Astrocyte of the cerebellum (primary cell): Measurements from ENCODE around the gene WDR72.

Experiments used
- DNase-seq: peaks from one replicate; pipeline ENCODE4 v3.0.0-alpha.2; 2011; ENCODE audit warnings: low read depth
- H3K4me3 ChIP-seq: 2 replicates; pipeline ENCODE4 v1.5.1; 2011; ENCODE audit warnings: mild to moderate bottlenecking, low read depth, low read length, moderate library complexity
- CTCF ChIP-seq: IDR thresholded peaks from 2 replicates; pipeline ENCODE4 v1.5.1; 2012; ENCODE audit warnings: low read length, low read depth, moderate library complexity, mild to moderate bottlenecking; ENCODE audit errors: missing control alignments
- in situ Hi-C: cut with HindIII; loops from 2 replicates; pipeline ENCODE4 v1.10.0; 2017; ENCODE audit warnings: low sequenced_read_pairs

WDR72 gene

DNA sequence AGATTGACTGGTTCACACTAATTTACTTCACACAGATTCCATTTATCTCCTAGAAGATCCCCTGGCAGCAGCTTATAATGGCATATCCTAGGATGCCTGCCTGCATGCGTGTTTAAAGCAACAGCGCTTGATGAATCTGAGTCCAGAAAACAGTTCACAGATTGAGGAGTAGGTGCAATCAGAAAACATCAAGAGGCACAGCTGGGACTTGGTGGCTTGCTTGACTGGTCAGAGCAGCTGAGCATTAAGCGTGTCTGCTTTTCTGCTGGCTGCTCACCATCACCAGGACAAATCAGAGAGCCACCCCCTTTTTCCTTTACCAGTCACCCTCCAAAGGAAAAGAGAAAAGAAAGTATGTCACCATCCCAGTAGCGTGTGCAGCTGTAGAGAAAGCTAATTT lies 223.6 kb downstream of the WDR72 start:
- in situ Hi-C loops = no loop called here
- TF ChIP-seq CTCF = no peak
- H3K4me3 ChIP-seq = no peak overlapping the region
- DNase-seq = no peak

GRCh38 chr15:53534105-53534839 lies 225.2 kb downstream of the WDR72 start:
- TF ChIP-seq CTCF = no peak
- DNase-seq = no peak
- H3K4me3 ChIP-seq = no peak overlapping the region
- in situ Hi-C loops = no loop called here

DNA sequence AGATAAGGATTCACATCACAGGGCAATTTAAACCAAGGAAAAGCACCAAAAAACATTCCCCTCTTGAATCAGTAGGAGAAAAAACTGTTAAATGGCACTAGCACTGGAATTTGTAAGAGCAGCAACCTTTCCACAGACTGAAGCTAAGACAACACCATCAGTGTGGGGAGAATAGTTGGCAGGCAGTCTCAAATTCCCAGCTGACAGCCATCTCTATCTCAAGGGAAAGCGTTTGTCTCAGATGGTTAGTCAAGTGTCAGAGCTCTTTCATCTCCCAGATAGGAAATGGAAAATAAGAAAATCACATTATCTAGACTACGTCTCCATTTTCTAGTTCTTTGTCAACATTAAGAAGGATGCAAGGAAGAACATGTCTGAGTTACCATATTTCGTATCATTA lies 228.7 kb downstream of the WDR72 start:
- no peak overlapping the region for H3K4me3 ChIP-seq
- in situ Hi-C loops = no loop called here
- TF ChIP-seq CTCF = no peak
- DNase-seq = no peak

- DNase-seq = no peak
- no peak overlapping the region for H3K4me3 ChIP-seq
- in situ Hi-C loops = no loop called here
- no peak for TF ChIP-seq CTCF
These were observed 231.5 kb downstream of the WDR72 start for GRCh38 chr15:53527996-53528395.

DNA sequence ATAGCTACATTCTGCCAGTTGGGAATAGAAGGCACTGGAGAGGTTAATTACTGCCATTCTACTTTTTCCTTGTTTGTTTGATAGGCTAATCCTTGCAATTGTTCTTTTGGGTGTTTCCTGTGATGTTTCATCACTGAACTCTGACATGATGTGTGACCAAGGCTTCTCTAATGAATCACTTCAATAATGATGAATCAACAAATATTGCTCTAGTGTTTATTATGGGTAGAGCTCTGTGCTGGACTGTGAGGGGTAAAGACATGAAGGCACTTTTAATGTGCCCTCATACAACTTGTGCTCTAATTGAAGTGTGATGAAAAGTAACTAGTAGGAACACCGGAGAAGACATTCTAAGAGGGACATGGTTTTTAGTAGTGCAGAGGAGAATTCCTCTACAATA lies 233.6 kb downstream of the WDR72 start:
- no peak overlapping the region for H3K4me3 ChIP-seq
- no peak for TF ChIP-seq CTCF
- in situ Hi-C loops = no loop called here
- no peak for DNase-seq

GRCh38 chr15:53522991-53523390 lies 236.5 kb downstream of the WDR72 start:
- in situ Hi-C loops = no loop called here
- no peak for DNase-seq

More at GRCh38 chr15:53522991-53523390, 236.5 kb downstream of the WDR72 start:
- H3K4me3 ChIP-seq = no peak overlapping the region
- no peak for TF ChIP-seq CTCF
